DLD1 (cell line): ENCODE measurements around the gene C9orf57.
"Not testable (repeated sequence)": the region's sequence is repeated elsewhere in the genome, so short reads cannot be mapped to it uniquely, and the experiment has no call there.

Experiments
- in situ Hi-C: cut with HindIII; loops from 2 replicates; pipeline ENCODE4 v1.10.0; 2017; ENCODE audit warnings: low sequenced_read_pairs

C9orf57 gene

DNA sequence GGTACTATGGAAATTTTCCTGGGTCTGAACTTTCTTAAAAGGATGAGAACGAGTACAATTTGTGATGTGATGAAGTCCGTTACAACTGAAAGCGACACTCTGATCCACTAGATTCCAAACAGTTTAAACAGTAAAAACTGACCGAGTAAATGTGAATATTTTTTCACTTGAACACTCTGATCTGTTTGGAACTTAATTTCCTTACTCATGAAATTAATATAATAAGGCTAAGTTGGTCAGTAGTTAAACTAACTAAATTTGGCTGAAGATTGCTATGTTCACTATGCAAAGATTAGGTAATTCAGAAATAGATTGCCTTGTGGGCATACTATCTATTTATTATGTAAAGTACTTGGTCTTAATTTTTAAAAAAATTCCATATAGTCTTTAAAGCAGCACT, at the start of gene C9orf57:
TSS of gene C9orf57 (minus strand) at position 101 of the 400 bp plus-strand sequence. CDS start 1,282 bp downstream, outside the sequence.
- in situ Hi-C loops, result no loop called here

- in situ Hi-C loops, result no loop called here
Observed at GRCh38 chr9:72102520-72102919, 42.1 kb upstream of the C9orf57 start.

DNA sequence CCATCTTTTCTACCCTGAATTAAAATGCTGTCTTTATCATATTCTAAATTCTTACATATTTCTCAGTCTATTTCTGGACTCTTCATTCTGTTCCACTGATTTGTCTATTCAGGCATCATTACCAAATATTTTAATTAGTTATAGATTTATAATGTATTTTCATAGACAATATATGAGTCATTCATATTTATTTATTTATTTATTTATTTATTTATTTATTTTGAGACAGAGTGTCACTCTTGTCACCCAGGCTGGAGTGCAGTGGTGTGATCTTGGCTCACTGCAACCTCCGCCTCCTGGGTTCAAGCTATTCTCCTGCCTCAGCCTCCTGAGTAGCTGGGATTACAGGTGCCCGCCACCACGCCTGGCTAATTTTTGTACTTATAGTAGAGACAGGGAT, 35.1 kb upstream of the C9orf57 start:
- in situ Hi-C loops, result not testable (repeated sequence)

- in situ Hi-C loops, result no loop called here
Observed at GRCh38 chr9:72092820-72093219, 32.4 kb upstream of the C9orf57 start.

- in situ Hi-C loops, result no loop called here
Observed at GRCh38 chr9:72089451-72090130, 29.2 kb upstream of the C9orf57 start.

DNA sequence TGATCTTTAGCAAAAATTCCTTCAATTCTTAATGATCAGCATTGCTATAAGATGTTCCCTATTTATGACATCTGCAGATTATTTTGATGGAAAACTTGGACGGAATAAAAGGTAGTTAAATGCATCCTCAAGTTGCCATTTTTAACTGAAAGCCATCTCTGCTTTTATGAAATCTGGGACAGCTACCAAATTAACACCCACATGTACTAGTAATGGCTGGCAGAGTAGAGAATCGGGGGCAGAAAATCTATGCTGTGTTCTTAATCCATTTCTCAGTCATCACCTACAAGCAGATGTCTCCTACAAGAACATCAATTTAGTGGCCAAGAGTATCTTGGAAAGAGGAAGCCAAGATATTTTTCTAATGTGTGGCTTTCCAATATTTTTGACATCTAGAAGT, 22.1 kb upstream of the C9orf57 start:
- in situ Hi-C loops, result no loop called here

GRCh38 chr9:72074666-72075065, 14.3 kb upstream of the C9orf57 start:
- in situ Hi-C loops, result not testable (repeated sequence)

DNA sequence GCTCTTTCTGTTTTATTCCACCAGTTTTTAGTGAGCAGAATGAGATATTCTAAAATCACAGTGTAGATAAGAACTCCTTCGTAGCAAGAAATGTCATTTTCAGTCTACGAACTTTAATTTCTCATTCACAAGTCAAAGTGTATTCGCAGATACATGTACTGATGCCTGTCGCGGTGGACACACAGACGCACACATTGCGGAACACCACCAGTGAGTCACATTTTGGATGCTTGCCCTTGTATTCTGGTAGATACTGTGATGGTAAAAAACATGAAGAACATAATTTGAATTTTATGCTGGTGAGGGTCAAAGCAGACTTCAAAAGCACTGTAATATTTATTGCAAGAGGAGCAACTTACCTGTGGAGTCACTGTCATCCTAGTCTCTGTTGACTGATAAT, 4.7 kb upstream of the C9orf57 start:
- in situ Hi-C loops, result no loop called here

- in situ Hi-C loops, result no loop called here
Observed at GRCh38 chr9:72052122-72052521, 8.3 kb downstream of the C9orf57 start.

- in situ Hi-C loops, result loop anchor here (25.0 kb wide), 1 partner anchor 538 kb away; no protein-coding TSS in a partner anchor
Observed at GRCh38 chr9:72048850-72049249, 11.6 kb downstream of the C9orf57 start.

DNA sequence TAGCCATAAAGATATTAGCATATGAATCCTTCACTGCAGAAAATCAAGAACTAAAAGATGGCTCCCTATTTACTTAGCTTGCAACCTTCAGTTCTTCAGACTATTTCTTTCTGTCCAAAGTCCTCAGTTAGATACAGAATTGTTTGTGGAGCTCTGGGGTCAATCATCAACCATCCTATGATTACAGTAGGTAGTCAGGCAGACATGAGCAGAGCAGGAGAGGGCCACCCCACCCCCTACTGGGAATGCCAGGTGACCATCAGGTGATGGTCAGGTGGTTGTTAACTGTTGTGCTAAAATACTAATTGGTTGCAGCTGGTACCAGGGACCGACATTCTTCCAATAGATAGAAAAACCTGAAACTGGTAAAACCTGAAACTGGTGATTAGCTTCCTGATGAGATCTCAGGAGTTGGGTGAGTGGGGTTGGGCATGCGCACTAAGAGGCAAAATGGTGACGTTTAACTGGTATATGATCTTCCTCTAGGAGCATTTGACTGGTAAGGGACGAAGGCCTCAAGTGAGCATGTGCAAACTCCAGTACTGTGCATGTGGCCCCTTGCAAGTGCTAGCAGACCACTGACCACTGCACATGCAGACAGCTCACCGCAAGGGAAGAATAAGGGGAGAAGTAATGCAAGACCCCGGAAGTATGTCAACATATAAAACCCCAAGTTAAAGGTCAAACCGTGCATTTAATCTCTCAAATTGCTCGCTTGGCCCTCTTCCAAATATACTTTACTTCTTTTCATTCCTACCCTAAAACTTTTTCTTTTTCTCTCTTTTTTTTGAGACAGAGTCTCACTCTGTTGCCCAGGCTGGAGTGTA, 13.6 kb downstream of the C9orf57 start:
- in situ Hi-C loops, result loop anchor here (25.0 kb wide), 1 partner anchor 540 kb away; no protein-coding TSS in a partner anchor

GRCh38 chr9:72044095-72044494, 16.3 kb downstream of the C9orf57 start:
- in situ Hi-C loops, result loop anchor here (25.0 kb wide), 1 partner anchor 543 kb away; no protein-coding TSS in a partner anchor

DNA sequence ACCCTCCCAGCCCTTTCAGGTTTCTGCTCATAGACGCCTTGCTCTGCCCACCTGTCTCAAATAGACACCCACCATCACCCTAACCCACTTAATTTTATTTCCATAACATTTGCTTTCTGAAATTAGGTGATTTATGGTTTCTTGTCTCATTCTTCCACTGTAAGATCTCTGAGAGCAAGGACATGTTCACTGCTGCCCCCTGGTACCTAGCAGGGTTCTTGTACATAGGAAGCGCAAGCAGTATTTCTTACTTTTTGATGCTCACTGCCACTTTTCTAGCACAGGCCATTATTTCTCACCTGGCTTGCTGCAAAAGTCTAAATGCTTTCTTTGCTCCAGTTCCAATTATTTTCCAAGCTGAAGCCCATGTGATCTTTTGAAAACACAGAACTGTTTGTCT, 16.8 kb downstream of the C9orf57 start:
- in situ Hi-C loops, result loop anchor here (25.0 kb wide), 1 partner anchor 544 kb away; no protein-coding TSS in a partner anchor

DNA sequence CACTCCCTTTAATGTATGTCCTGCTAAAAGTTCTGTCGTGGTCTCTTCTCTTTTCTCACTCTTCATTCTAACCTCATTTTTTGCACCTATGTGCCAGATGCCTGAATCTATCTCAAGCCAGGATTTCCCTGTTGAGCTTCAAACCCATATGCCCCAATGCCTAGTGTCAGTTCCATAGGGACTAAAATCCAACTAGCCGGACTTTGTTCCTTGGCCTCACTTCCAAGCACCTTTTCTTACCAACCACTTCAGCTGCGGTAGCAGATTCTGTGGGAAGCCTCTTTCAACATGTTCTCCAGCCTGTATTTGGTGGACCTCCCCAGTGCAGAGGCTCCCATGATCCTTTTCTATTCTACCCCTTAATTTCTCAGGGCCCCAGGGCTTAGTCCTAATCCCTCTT, 17.5 kb downstream of the C9orf57 start:
- in situ Hi-C loops, result loop anchor here (25.0 kb wide), 1 partner anchor 544 kb away; no protein-coding TSS in a partner anchor

GRCh38 chr9:72041775-72042194, 18.6 kb downstream of the C9orf57 start:
- in situ Hi-C loops, result loop anchor here (25.0 kb wide), 1 partner anchor 546 kb away; no protein-coding TSS in a partner anchor

DNA sequence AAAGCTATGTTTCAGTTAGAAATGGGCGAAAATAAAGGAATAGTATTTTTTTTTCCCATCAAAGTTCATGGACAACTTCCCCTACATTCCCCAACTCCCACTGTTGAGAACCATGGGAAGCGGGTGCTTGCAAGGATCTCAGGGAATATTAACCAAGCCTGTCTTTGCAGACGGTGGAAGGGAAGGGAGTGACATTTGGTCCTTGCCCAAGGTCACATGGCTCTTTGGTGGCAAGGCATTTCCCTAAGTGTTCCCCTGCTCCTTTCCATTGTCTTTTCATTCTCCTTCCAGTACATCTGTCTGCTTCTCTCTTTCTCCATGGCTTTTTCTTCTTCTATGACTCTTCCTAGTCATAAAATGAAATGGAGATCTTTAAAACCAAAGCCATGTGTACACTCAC, 19.0 kb downstream of the C9orf57 start:
- in situ Hi-C loops, result loop anchor here (25.0 kb wide), 1 partner anchor 546 kb away; no protein-coding TSS in a partner anchor

GRCh38 chr9:72039532-72039931, 20.9 kb downstream of the C9orf57 start:
- in situ Hi-C loops, result loop anchor here (25.0 kb wide), 1 partner anchor 548 kb away; no protein-coding TSS in a partner anchor

GRCh38 chr9:72038890-72039410, 21.5 kb downstream of the C9orf57 start:
- in situ Hi-C loops, result loop anchor here (25.0 kb wide), 1 partner anchor 548 kb away; no protein-coding TSS in a partner anchor

DNA sequence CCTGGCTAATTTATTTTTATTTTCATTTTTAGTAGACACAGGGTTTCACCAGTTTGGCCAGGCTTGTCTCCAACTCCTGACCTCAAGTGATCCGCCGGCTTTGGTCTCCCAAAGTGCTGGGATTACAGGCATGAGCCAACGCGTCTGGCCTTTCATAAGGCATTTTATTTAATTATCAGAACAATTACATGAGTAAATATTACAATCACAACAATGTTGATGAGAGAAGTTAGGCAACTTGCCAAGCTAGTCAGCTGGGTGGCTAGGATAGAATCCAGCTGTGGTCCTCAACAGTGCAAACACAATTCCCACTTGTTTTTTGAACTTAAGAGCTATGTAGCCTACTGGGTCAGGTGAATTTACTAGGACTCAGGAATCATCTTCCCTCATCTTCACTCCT, 22.0 kb downstream of the C9orf57 start:
- in situ Hi-C loops, result loop anchor here (25.0 kb wide), 1 partner anchor 549 kb away; no protein-coding TSS in a partner anchor

DNA sequence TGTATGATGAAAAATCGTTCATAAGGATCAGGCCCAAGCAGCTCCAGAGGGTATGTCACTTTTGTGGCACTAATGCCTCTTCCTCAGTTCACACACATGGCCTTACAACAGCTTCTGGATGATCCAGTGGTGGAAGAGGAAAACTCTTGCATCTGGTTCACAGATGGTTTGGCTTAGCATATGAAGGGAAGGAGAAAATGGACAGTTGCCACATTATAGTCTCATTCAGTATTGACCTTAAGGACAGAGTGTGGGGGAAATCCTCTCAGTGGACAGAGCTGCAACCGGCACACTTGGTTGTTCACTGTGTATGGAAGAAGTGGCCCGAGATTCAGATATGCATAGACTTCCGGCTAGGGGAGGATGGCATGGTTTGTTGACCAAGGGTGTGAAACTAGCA, 22.8 kb downstream of the C9orf57 start:
- in situ Hi-C loops, result loop anchor here (25.0 kb wide), 1 partner anchor 550 kb away; no protein-coding TSS in a partner anchor

- in situ Hi-C loops, result loop anchor here (5.0 to 25.0 kb wide), 2 partner anchors 242 to 557 kb away; no protein-coding TSS in a partner anchor
Observed at GRCh38 chr9:72030767-72031166, 29.6 kb downstream of the C9orf57 start.
